H1 (cell line): ENCODE data around the gene SYTL2. TPM values are rescaled to one million over a fixed set of nuclear protein-coding genes. Genes with fewer than 3 reads are reported as not detected.

ENCODE experiments used
- CHD7 ChIP-seq: fragments of 300-600 bp; sonication (generic); IDR thresholded peaks from 2 replicates; pipeline ENCODE4 v1.7.1; 2012; ENCODE audit warnings: low read length, moderate library complexity, mild to moderate bottlenecking, inconsistent platforms; ENCODE audit not compliant: insufficient replicate concordance
- NRF1 ChIP-seq: IDR thresholded peaks from 2 replicates; pipeline ENCODE4 v1.6.1; 2011; ENCODE audit warnings: mild to moderate bottlenecking, low read depth, low read length, improper control_type of control experiment
- SP4 ChIP-seq: IDR thresholded peaks from 2 replicates; pipeline ENCODE4 v1.6.1; 2012; ENCODE audit warnings: low read length, inconsistent platforms
- SUZ12 ChIP-seq: fragments of 200-600 bp; sonication (generic); IDR thresholded peaks from 2 replicates; pipeline ENCODE4 v1.6.1; 2012; ENCODE audit warnings: mild to moderate bottlenecking, inconsistent platforms, low read length, moderate library complexity, mixed read lengths
- polyA plus RNA-seq, 7 experiments: library from polyadenylated mRNA; depleted of rRNA in 3 of 7; stranded (reverse) in 5 of 7; unstranded in 2 of 7; fragments of >200 nt in 5 of 7; fragments of 200-250 nt in 2 of 7; gene quantifications; 1 replicate in 5 of 7; 2 replicates in 1 of 7; 4 replicates in 1 of 7; pipeline versions ENCODE4 v1.2.1 to v1.2.3, GENCODE V29; 2011 to 2013; ENCODE audit warnings: missing spikeins in 2 of 7, mixed read lengths in 2 of 7
- total RNA-seq: library from RNA; stranded (reverse); fragmentation: NEBNext Ultra II Directional; extraction: Animal tissue kit (Norgen Biotek cat#: 25700); gene quantifications from 2 replicates; pipeline ENCODE4 v1.2.1, GENCODE V29; 2021

The SYTL2 gene
- total and polyA plus RNA-seq, 2 of the 8 experiments (the other 6 are each of a cell fraction or from before 2014, with no cell fraction given): 1.3 to 9.1 TPM

- TF ChIP-seq CHD7 (no peak), NRF1 (no peak), SP4 (no peak), SUZ12 (no peak)
Measured at GRCh38 chr11:85717429-85717828, 93.5 kb downstream of the SYTL2 start (continued).
